SK-N-SH (cell line): ENCODE measurements around the gene RAI1. TPM values are rescaled to one million over a fixed set of nuclear protein-coding genes. Genes with fewer than 3 reads are reported as not detected.

ENCODE experiments used
- CTCF ChIA-PET: fragments of 300-600, 350-600 bp; formaldehyde crosslinking; extraction: SDS; loops from one replicate; lab custom pipeline; 2021; lab: Yijun Ruan, JAX
- POLR2A ChIA-PET: fragments of 350-600 bp; sonication (Branson Sonifier 250); formaldehyde crosslinking; extraction: SDS; loops from one replicate; lab custom pipeline; 2020; ENCODE audit warnings: antibody characterized with exemption, inconsistent platforms; lab: Yijun Ruan, JAX
- DNase-seq: peaks from one replicate; pipeline ENCODE4 v3.0.0; 2012
- H2AFZ ChIP-seq: fragments of 200-600 bp; sonication (generic); 2 replicates; pipeline ENCODE4 v1.8.1; 2016; ENCODE audit warnings: antibody characterized with exemption, mild to moderate bottlenecking, low read depth
- H3F3A ChIP-seq: fragments of 200-600 bp; sonication (generic); replicated peaks from 2 replicates; pipeline ENCODE3; 2016; ENCODE audit warnings: antibody characterized with exemption, mild to moderate bottlenecking; ENCODE audit not compliant: insufficient read depth
- H3K27ac ChIP-seq, 2 experiments: fragments of 200-500 bp in 1 of 2; fragments of 200-600 bp in 1 of 2; sonication (Bioruptor generic) in 1 of 2; sonication (generic), shearing (Covaris generic) in 1 of 2; 2 replicates each; pipeline versions ENCODE4 v1.5.1 to v1.6.1; 2014 to 2016; ENCODE audit warnings: low read depth in 2 of 2, inconsistent platforms in 1 of 2, low read length in 1 of 2, mild to moderate bottlenecking in 1 of 2, mixed read lengths in 1 of 2
- H3K27me3 ChIP-seq: fragments of 200-600 bp; sonication (generic), shearing (Covaris generic); 2 replicates; pipeline ENCODE4 v1.6.1; 2016; ENCODE audit warnings: mixed run types; ENCODE audit not compliant: insufficient read depth
- H3K36me3 ChIP-seq, 2 experiments: fragments of 200-500 bp in 1 of 2; fragments of 200-600 bp in 1 of 2; sonication (Bioruptor generic) in 1 of 2; sonication (generic) in 1 of 2; replicated peaks in 1 of 2; 2 replicates each; pipeline versions ENCODE3 to v1.5.1; 2014 to 2016; ENCODE audit warnings: low read length in 1 of 2, mild to moderate bottlenecking in 1 of 2; ENCODE audit not compliant: insufficient read depth in 2 of 2, control insufficient read depth in 1 of 2
- H3K4me1 ChIP-seq, 2 experiments: fragments of 200-500 bp in 1 of 2; fragments of 200-600 bp in 1 of 2; sonication (Bioruptor generic) in 1 of 2; sonication (generic), shearing (Covaris generic) in 1 of 2; 2 replicates each; pipeline versions ENCODE4 v1.5.1 to v1.6.1; 2014 to 2016; ENCODE audit warnings: low read depth in 1 of 2, low read length in 1 of 2, mixed run types in 1 of 2; ENCODE audit not compliant: insufficient read depth in 2 of 2, control insufficient read depth in 1 of 2
- H3K4me2 ChIP-seq: fragments of 200-600 bp; sonication (generic), shearing (Covaris generic); 2 replicates; pipeline ENCODE4 v1.6.1; 2017; ENCODE audit warnings: mixed run types
- H3K4me3 ChIP-seq, 2 experiments: fragments of 200-500 bp in 1 of 2; fragments of 200-600 bp in 1 of 2; sonication (Bioruptor generic) in 1 of 2; sonication (generic), shearing (Covaris generic) in 1 of 2; 2 replicates each; pipeline versions ENCODE4 v1.5.1 to v1.8.1; 2014 to 2016; ENCODE audit warnings: low read depth in 2 of 2, inconsistent platforms in 1 of 2, low read length in 1 of 2, mild to moderate bottlenecking in 1 of 2, mixed read lengths in 1 of 2, moderate library complexity in 1 of 2
- H3K79me2 ChIP-seq: fragments of 200-600 bp; sonication (generic); 2 replicates; pipeline ENCODE4 v1.8.1; 2017; ENCODE audit warnings: mild to moderate bottlenecking; ENCODE audit not compliant: insufficient read depth
- H3K9ac ChIP-seq: fragments of 200-600 bp; sonication (generic); 2 replicates; pipeline ENCODE4 v1.6.1; 2017; ENCODE audit warnings: mixed run types
- H3K9me2 ChIP-seq: fragments of 200-600 bp; sonication (generic); 2 replicates; pipeline ENCODE4 v1.6.1; 2017; ENCODE audit warnings: mixed run types
- H3K9me3 ChIP-seq: fragments of 200-600 bp; sonication (generic); 2 replicates; pipeline ENCODE4 v1.6.1; 2017; ENCODE audit warnings: mixed run types, mild to moderate bottlenecking, moderate library complexity
- H4K20me1 ChIP-seq: fragments of 200-600 bp; sonication (generic); 2 replicates; pipeline ENCODE4 v1.6.1; 2017; ENCODE audit warnings: mild to moderate bottlenecking, mixed run types; ENCODE audit not compliant: insufficient read depth
- FOSL2 ChIP-seq: IDR thresholded peaks from 2 replicates; pipeline ENCODE4 v1.4.0; 2012; ENCODE audit warnings: low read depth, mild to moderate bottlenecking, moderate library complexity, borderline replicate concordance
- IRF3 ChIP-seq: fragments of 150-350 bp; IDR thresholded peaks from 2 replicates; pipeline ENCODE4 v1.6.1; 2016; ENCODE audit warnings: mild to moderate bottlenecking, low read depth, low read length
- MAX ChIP-seq: IDR thresholded peaks from 2 replicates; pipeline ENCODE4 v1.4.0; 2012; ENCODE audit warnings: low read depth
- MXI1 ChIP-seq: IDR thresholded peaks from 2 replicates; pipeline ENCODE4 v1.6.1; 2012; ENCODE audit warnings: mild to moderate bottlenecking, low read depth, low read length, improper control_type of control experiment
- NRF1 ChIP-seq: IDR thresholded peaks from 2 replicates; pipeline ENCODE4 v1.6.1; 2012; ENCODE audit warnings: low read depth, mild to moderate bottlenecking, low read length
- RXRA ChIP-seq: IDR thresholded peaks from 2 replicates; pipeline ENCODE4 v1.4.0; 2012; ENCODE audit warnings: low read depth, mild to moderate bottlenecking, borderline replicate concordance
- ZBTB33 ChIP-seq: IDR thresholded peaks from 2 replicates; pipeline ENCODE4 v1.4.0; 2012; ENCODE audit warnings: low read depth, borderline replicate concordance
- WGBS: methylation state at CpG from one replicate; pipeline ENCODE4 v1.1.6; 2017; ENCODE audit warnings: low lambda C conversion rate; 5-methylcytosine and 5-hydroxymethylcytosine counted together
- polyA plus RNA-seq, 3 experiments: library from polyadenylated mRNA; depleted of rRNA; stranded (reverse); fragments of >200 nt; gene quantifications; 2 replicates each; pipeline ENCODE4 v1.2.3, GENCODE V29; 2012
- TF ChIP-seq, protein P1 (sequence below): IDR thresholded peaks from 2 replicates; pipeline ENCODE4 v1.6.1; 2012; ENCODE audit warnings: mild to moderate bottlenecking, low read depth, low read length, moderate library complexity

RAI1 gene
- polyA plus RNA-seq, 1 of the 3 experiments (the other 2 are of a cell fraction), result 4.7 TPM

- no peak overlapping the region for H3K4me3 ChIP-seq
- ChIA-PET POLR2A (no interaction called here), CTCF (no interaction called here)
- H2AFZ ChIP-seq, result no peak overlapping the region
- peak overlapping the region in 1 of 2 experiments; percentile 62; a peak in 1 of 4 replicates for H3K27ac ChIP-seq
- H3K9me3 ChIP-seq, result no peaks in the 10 kb centered on the region
- no peaks in the 10 kb centered on the region for H3K9me2 ChIP-seq
- WGBS, result 95% methylated on average over 4 of the region's 4 CpGs
- peaks cover 83% of the 10 kb centered on the region for H3K79me2 ChIP-seq
- peaks cover 80% of the 10 kb centered on the region for H4K20me1 ChIP-seq
- TF ChIP-seq FOSL2 (no peak), MXI1 (no peak), MAX (no peak), IRF3 (no peak), NRF1 (no peak), RXRA (no peak), ZBTB33 (no peak)
- TF ChIP-seq, protein P1, sequence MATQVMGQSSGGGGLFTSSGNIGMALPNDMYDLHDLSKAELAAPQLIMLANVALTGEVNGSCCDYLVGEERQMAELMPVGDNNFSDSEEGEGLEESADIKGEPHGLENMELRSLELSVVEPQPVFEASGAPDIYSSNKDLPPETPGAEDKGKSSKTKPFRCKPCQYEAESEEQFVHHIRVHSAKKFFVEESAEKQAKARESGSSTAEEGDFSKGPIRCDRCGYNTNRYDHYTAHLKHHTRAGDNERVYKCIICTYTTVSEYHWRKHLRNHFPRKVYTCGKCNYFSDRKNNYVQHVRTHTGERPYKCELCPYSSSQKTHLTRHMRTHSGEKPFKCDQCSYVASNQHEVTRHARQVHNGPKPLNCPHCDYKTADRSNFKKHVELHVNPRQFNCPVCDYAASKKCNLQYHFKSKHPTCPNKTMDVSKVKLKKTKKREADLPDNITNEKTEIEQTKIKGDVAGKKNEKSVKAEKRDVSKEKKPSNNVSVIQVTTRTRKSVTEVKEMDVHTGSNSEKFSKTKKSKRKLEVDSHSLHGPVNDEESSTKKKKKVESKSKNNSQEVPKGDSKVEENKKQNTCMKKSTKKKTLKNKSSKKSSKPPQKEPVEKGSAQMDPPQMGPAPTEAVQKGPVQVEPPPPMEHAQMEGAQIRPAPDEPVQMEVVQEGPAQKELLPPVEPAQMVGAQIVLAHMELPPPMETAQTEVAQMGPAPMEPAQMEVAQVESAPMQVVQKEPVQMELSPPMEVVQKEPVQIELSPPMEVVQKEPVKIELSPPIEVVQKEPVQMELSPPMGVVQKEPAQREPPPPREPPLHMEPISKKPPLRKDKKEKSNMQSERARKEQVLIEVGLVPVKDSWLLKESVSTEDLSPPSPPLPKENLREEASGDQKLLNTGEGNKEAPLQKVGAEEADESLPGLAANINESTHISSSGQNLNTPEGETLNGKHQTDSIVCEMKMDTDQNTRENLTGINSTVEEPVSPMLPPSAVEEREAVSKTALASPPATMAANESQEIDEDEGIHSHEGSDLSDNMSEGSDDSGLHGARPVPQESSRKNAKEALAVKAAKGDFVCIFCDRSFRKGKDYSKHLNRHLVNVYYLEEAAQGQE, result no peak
- DNase-seq, result no peak
- H3K4me2 ChIP-seq, result 0 out of 2 replicates have a peak overlapping the region, but pooled peaks have one; percentile 23
- H3K4me1 ChIP-seq, result peaks cover 49 to 85% of the 10 kb centered on the region in 2 experiments
- peaks cover 3% of the 10 kb centered on the region for H3F3A ChIP-seq
- no peaks in the 10 kb centered on the region for H3K36me3 ChIP-seq
- H3K27me3 ChIP-seq, result no peaks in the 10 kb centered on the region
- no peak overlapping the region for H3K9ac ChIP-seq
Observed at GRCh38 chr17:17742688-17743390, 61.6 kb downstream of the RAI1 start.
